SK-MEL-5 (cell line): ENCODE measurements around the gene OSBPL10. TPM values are rescaled to one million over a fixed set of nuclear protein-coding genes. Genes with fewer than 3 reads are reported as not detected.

ENCODE experiments used
- DNase-seq: peaks from one replicate; pipeline ENCODE4 v3.0.0-alpha.2; 2016; ENCODE audit warnings: low read depth, low spot score
- in situ Hi-C: cut with HindIII; loops from 2 replicates; pipeline ENCODE4 v1.10.0; 2016; ENCODE audit warnings: low sequenced_read_pairs, high pct_unique_total_duplicates, low pct_unique_long_range_greater_than_20kb
- total RNA-seq: library from RNA; depleted of rRNA; stranded (reverse); fragments of >200 nt; shearing (Covaris generic); gene quantifications from 2 replicates; pipeline ENCODE4 v1.2.3, GENCODE V29; 2014

OSBPL10 gene
- total RNA-seq, 1 experiment from 2014 or later, result 28.6 TPM

DNA sequence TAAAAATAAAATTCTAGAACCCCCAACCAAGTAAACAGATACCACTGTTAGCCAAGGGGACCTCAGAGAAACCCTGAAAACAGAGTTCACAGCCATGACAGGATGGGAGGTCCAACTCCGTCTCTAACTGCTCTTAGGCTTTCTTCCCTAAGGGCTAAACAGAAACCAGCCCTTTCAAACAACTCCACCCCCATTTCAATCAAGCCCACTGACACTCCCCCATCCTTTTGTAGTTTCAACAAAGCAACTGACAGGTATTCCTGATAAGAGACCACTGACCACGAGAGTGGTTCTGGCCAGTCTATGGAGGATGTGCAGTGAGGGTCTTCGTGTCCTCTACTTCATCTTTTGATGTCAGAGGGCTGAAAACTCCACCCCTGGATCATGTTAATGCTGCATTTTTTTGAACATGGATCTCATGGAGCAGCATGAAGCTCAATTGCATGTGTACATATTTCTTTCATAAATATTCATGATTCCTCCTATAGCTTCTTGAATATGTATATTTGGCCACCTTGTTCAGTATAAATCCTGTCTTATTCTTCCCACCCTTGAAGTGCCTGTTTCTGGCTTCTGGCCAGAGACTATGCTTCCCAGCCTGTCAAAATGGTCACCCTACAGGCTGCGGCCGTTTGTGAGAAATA is 222.6 kb downstream of the OSBPL10 start:
- DNase-seq, result no peak
- in situ Hi-C loops, result no loop called here

DNA sequence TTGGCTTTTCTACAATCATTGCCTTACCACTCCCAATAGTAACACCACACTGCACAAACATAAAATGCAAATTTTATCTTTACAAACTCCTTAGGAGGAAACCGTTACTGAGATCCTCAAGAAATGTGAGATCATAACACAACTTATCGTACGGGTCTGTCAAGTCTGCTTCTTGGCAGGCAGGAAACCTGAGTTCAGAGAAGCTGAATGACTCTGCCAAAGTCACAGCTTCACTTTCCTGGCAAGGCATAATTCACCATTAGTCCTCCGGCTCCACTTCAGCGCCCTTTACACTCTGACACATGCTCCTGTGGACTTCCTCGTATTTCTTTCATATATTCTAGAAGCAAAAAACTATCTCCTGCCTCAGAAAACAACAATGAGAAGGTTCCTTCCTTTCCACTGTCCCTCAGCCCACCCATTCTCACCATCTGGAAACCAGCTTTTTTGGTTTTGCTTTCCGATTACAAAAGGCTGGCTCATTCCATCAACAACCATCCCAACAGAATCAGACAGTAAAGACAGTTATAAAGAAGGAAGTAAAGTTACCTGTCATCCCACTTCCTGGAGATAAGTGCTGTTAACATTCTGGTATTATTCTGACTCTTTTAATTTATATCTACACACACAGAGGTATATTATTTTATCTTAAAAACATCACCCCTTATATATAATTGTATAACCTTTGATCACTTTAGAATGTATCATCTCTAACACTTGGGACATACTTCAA is 225.0 kb downstream of the OSBPL10 start:
- DNase-seq, result no peak
- in situ Hi-C loops, result no loop called here

- in situ Hi-C loops, result no loop called here
- no peak for DNase-seq
Measured at GRCh38 chr3:31754575-31755278, 226.3 kb downstream of the OSBPL10 start.

GRCh38 chr3:31753050-31753425 is 228.0 kb downstream of the OSBPL10 start:
- DNase-seq, result no peak
- in situ Hi-C loops, result no loop called here

DNA sequence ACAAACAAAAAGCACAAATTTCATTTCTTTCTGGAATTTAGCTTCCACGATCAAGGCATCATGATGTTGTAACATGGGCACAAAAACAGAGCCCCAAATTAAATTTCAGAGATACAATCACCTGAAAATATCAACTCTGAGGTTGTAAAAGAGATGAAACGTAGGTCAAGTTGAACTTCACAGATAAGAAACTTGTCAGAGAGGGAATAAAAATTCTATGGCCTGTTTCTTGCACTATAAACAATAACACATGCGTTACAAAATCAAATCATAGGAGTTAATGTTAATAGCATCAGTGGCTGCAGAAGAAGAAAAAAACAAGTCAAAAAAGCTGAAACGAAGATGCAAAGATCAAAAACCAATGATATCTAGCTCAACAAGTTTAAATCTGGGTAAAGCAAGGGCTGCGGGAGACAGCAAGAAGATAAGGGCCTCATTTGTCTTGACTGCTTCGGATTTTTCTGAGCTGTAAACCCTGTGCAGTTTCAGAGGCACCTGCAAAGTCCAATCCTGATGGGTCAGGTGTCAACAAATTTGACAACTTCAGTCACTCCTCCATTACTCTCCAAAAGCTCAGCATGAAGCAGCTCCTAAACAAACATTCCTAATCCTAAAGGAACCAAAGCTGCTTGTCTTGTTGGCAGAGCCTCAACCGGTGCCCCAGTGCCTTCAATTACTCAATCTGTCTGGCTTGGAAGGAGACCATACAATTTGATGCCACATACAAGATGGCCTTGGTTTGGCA is 228.6 kb downstream of the OSBPL10 start:
- in situ Hi-C loops, result no loop called here
- DNase-seq, result no peak

GRCh38 chr3:31750341-31750740 is 230.7 kb downstream of the OSBPL10 start:
- DNase-seq, result no peak
- in situ Hi-C loops, result no loop called here

DNA sequence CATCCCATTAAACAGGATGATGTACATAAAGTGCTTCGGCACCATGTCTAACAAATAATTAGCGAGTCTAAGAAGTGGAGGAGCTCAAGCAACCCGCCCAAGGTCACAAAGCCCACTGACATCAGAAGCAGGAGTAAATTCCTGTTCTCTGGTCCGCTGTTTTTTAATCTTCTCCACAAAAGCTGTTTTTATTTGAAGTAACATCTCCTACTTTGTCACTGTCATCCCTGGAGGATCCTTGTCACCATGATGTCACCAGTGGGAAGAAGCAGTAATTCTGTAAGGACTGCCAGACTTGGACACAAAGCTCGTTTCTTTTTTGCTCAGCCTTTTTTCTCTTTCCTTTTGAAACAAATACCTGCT is 232.1 kb downstream of the OSBPL10 start:
- in situ Hi-C loops, result no loop called here
- DNase-seq, result no peak

GRCh38 chr3:31748281-31748932 is 232.7 kb downstream of the OSBPL10 start:
- in situ Hi-C loops, result no loop called here
- no peak for DNase-seq

DNA sequence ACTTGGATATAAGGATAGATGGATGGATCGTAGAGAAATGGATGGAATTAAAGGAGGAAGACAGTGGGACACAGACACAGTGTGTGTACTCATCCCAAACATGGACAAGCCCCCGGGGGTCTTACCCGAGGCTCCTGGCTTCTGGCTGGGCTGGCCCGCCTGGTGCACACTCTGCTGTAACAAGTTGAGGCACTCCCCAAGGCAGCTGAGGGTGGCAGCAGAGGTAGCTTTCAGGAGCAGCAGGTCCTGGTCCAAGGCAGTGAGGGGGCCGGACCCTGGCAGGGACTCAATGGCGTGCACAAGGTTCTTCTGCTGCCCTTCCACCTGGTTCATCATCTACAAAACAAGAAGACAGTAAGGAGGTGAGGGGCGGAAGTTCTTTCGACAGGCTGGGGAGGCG is 233.3 kb downstream of the OSBPL10 start:
- in situ Hi-C loops, result no loop called here

GRCh38 chr3:31744913-31745312 is 236.1 kb downstream of the OSBPL10 start:
- DNase-seq, result no peak
- in situ Hi-C loops, result no loop called here

More for the DNA sequence above, 233.3 kb downstream of the OSBPL10 start:
- no peak for DNase-seq

DNA sequence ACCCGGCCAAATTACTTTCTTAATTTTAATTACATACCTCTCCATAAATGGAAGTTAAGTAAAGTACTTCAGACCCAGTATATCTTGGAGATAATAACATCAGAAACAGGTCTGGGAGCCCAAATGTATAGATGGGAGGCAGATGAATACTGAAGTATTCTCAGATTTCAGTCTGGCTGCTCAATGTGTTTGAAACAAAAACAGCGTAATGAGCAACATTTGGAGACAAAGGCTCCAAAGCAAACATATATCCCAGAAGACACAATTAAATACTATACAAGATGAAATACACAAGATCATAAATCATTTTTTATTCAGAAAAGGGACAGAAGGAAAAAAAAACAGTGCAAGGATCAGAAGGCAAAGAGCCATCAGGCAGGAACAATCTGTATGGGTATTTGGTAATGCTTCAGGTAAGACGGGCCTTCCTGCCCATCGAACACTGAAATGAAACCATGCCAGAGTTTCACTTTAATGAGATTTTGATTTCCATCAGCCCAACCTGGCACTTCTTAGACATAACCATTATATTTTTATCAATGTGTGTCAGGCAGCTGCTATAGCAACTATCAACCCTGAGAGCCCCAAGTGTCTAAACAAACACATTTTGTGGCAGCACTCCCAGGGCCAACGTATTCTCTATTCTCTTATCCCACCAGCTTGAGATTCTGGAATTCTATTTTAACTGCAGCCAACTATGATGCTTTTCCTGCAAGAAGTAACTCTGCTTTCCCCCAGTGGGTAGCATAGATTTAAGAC is 237.6 kb downstream of the OSBPL10 start:
- no peak for DNase-seq
- in situ Hi-C loops, result no loop called here

DNA sequence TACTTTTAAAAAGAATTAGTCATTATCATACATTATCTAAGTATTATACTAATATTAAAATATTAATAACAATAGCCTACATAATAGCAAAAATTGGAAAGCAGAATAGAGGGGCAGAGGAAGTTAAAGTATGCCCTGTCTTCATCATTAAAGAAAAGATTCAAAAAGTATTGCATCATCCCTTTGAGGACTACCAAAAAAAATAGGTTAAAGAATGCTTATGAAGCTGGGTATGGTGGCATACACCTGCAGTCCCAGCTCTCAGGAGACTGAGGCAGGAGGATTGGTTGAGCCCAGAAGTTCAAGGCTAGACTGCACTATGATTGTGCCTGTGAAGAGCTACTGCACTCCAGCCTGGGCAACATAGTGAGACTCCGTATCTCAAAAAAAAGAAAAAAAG is 240.7 kb downstream of the OSBPL10 start:
- no peak for DNase-seq
- in situ Hi-C loops, result no loop called here

DNA sequence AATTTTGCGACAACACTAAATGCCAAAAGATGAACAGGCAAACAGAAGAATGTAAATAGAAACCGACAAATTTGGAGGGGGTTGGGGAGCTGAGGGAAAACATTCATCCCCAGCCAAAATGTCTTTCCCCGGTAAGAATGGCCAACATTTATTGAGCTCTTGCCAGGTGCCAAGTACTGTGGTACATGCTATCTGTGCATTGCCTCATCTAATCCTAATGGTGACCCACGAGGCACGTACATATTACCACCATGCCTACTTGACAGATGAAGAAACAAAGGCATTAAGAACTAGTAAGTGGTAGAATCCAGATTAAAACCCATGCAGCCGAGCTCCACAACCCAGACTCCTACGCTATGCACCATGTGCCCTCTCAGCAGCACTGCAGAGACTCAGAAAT is 242.7 kb downstream of the OSBPL10 start:
- in situ Hi-C loops, result no loop called here
- DNase-seq, result no peak

- no peak for DNase-seq
- in situ Hi-C loops, result no loop called here
Measured at GRCh38 chr3:31735667-31736066, 245.4 kb downstream of the OSBPL10 start.

DNA sequence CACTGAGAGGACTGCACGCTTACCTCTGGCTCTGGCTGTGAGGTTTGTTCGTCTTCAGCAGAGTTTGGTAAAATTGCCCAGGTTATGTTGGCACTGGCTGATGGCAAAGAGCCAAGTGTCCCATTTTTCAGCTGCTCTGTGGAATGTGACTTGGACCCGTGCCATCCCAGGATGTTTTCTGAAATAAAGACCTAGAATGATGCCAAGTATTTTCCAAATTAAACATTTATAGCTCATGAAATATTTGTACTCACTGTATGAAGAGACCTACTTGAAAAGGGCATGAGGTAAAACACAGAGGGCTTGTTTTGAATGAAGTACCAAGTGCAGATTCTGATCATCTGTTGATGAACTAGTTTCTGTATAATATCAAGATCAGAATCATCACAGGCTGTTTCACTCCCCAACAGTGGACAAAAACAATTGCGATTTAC is 247.8 kb downstream of the OSBPL10 start:
- in situ Hi-C loops, result no loop called here
- no peak for DNase-seq

DNA sequence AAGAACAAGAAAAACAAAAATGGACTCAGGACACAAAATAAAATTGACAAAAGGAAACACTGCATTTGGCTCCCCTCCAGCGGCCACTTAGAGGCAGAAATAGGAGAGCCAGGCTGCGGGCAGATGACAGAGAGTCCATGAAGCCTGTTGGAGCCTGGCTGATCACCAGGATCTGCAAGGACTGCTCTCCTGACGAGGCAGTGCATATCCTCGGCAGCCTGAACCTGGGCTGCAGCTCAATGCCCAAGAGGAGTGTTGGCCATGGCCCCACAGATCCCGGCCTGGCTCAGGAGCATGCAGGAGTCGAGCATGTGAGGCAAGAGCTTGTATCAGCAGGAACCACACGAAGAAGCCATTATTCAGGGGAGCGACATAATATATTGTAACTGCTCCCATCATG is 248.5 kb downstream of the OSBPL10 start:
- in situ Hi-C loops, result no loop called here
- DNase-seq, result no peak

- in situ Hi-C loops, result no loop called here
Measured at GRCh38 chr3:31729573-31729972, 251.5 kb downstream of the OSBPL10 start.

More at GRCh38 chr3:31729573-31729972, 251.5 kb downstream of the OSBPL10 start:
- no peak for DNase-seq
